Pons (tissue), 1 donor: Measurements from ENCODE around the gene KCNE2.
"Not testable (repeated sequence)": the region's sequence is repeated elsewhere in the genome, so short reads cannot be mapped to it uniquely, and the experiment has no call there.

Source experiments
- DNase-seq: peaks from one replicate; pipeline ENCODE4 v3.0.0-alpha.2; 2016; ENCODE audit warnings: low spot score

The KCNE2 gene

GRCh38 chr21:34353182-34353581, 10.6 kb upstream of the KCNE2 start:
- no peak for DNase-seq

GRCh38 chr21:34354836-34355235, 9.0 kb upstream of the KCNE2 start:
- no peak for DNase-seq

DNA sequence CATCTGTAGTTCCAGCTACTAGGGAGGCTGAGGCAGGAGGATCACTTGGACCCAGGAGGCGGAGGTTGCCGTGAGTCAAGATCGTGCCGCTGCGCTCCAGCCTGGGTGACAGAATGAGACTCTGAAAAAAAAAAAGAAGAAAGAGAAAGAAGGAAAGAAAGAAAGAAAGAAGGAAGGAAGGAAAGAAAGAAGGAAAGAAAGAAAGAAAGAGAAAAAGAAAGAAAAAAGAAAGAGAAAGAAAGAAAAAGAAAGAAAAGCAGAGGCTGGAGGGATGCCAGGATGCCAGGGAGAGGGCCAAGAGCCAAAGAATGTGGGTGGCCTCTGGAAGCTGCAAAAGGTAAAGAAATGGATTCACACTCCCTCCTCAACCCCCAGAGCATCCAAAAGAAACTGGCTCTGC, 8.2 kb upstream of the KCNE2 start:
- no peak for DNase-seq

GRCh38 chr21:34357889-34358288, 5.9 kb upstream of the KCNE2 start:
- DNase-seq, result no peak

- DNase-seq, result no peak
These were observed 4.9 kb upstream of the KCNE2 start for GRCh38 chr21:34358866-34359265.

GRCh38 chr21:34360488-34361241, 3.1 kb upstream of the KCNE2 start:
- no peak for DNase-seq

- DNase-seq, result no peak
These were observed 1.7 kb upstream of the KCNE2 start for GRCh38 chr21:34362136-34362444.

DNA sequence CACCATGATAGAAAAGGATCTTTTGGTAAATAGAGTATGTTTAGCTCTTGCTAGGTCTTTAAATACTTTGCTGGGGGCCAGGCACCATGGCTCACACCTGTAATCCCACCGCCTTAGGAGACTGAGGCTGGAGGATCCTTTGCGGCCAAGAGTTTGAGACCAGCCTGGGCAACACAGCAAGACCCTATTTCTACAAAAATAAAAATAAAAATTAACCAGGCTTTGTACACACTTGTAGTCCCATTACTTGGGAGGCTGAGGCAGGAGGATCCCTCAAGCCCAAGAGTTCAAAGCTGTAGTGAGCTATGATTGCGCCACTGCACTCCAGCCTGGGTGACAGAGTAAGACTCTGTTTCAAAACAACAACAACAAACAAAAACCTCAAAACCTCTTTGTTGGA, 1.1 kb upstream of the KCNE2 start:
- no peak for DNase-seq

- DNase-seq, result no peak
These were observed 1.1 kb downstream of the KCNE2 start for GRCh38 chr21:34364921-34365320.

GRCh38 chr21:34365809-34366208, 2.0 kb downstream of the KCNE2 start:
- DNase-seq, result no peak

DNA sequence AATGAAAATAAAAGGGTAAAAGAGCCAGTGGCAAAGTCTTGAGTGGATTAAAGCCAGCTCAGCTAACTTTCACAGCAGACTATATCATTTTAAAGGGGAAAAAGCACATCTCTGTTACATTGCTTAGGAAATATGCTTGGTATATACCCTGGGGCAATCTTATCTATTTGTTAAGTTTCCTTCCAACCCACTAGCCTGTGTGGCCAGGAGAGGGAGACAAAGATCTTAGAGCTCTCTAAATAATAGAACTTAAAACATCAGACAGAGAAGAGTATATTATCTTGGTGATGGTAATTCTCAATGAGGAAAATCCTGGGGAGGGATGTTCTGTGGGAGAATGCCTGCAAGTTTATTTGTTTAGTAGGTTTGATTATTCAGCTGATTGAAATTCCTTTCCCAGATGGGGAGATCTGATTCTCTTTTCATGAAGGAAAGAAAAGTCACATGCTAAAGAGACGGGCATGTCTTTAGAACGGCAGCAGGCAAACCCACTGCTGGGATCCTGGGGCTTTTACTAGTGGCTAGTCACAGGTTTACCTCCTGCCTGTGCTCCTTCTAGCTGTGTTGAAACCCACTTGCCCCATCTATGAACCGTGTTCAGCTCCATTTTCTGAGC, 3.6 kb downstream of the KCNE2 start:
- peak; percentile 68 for DNase-seq

DNA sequence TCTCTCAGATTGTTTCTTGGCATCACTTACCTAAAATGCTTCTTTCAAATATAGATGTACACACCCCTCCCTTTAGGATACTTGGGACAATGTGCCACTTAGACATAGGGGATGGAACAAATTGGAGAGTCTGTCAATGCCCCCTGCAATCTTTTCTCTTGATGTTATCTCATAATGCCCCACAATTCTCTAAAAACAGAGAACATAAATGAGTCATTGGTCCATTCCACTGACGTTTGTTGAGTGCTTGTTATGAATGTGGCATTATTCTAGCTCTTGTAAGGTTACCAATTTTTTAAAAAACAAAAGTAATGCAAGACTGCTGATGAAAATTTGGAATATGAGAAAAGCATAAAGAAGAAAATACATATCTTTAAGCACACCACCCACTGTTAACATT, 5.9 kb downstream of the KCNE2 start:
- DNase-seq, result no peak

- DNase-seq, result no peak
These were observed 8.5 kb downstream of the KCNE2 start for GRCh38 chr21:34372321-34372720.

DNA sequence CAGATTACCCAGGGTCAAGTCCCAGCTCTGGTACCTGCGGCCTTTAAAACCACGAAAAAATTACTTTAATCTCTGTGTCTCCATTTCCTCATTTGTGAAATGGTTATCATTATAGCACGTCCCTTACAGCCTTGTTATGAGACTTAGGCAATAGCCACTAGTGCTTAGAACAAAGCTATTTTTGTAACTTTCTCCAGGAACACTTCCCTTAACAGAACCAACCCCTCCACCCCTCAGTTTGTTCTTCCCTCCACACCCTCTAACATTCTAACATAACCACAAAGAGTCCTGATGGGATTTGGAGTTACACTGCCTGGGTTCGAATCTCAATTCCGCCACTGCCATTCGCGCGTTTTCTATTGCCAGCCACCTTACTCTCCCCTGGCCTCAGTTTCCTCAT, 10.7 kb downstream of the KCNE2 start:
- not testable (repeated sequence) for DNase-seq

GRCh38 chr21:34374940-34375618, 11.3 kb downstream of the KCNE2 start, which contains the start of gene SMIM11:
Gene SMIM11, plus strand, starts transcription at chr21:34375507. Its CDS starts 3,998 bp downstream, at chr21:34379505.
- not testable (repeated sequence) for DNase-seq

DNA sequence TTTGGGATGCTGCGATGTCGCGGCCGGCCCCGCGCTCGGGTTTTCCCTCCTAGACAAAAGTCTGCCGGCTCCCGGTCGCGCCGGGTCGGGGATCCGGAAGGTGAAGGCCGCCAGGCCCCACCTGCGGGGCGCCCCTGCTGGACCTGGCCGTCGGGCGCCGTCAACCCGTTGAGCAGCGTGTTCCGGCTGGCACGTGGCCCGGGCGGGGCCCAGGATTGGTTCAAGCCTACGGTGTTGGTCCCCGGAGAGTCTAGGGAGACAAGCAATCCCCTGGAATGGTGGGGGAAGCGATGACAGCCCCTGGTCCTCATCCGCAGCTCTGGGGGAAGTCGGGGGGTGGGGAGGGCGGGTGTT, 11.8 kb downstream of the KCNE2 start:
- not testable (repeated sequence) for DNase-seq

- not testable (repeated sequence) for DNase-seq
These were observed 19.3 kb downstream of the KCNE2 start for GRCh38 chr21:34383138-34383537.

GRCh38 chr21:34383724-34384415, 20.1 kb downstream of the KCNE2 start:
- DNase-seq, result not testable (repeated sequence)

GRCh38 chr21:34400522-34400921, 36.7 kb downstream of the KCNE2 start:
- DNase-seq, result not testable (repeated sequence)

- DNase-seq, result not testable (repeated sequence)
These were observed 40.9 kb downstream of the KCNE2 start for GRCh38 chr21:34404742-34405141.

DNA sequence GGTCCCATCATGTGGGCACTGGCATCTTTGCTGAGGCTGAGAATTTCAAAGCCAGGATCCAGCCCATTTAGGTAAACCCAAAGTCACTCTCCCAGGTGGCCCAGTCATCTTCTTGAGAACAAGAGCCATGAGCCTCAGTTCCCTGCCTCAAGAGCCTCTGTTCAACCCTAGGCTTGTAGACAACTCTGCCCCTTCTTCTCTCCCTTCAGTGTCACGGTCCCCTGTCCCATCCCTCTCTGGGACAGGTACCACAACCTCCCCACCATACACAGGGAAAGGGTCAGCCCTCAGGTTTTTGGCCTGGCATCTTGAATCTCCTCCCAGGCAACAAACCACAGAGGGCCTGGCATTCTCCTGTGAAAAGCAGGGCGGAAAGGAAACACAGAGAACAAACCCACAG, 41.9 kb downstream of the KCNE2 start:
- DNase-seq, result not testable (repeated sequence)

- DNase-seq, result not testable (repeated sequence)
These were observed 42.3 kb downstream of the KCNE2 start for GRCh38 chr21:34406102-34406501.

- DNase-seq, result not testable (repeated sequence)
These were observed 42.9 kb downstream of the KCNE2 start for GRCh38 chr21:34406676-34407075.
